H1 (cell line): ENCODE measurements around the gene SUSD1. TPM values are rescaled to one million over a fixed set of nuclear protein-coding genes. Genes with fewer than 3 reads are reported as not detected.

ENCODE experiments used
- CTCF ChIA-PET: fragments of 300-600 bp; sonication (Branson Sonifier 250); formaldehyde crosslinking; loops from one replicate; lab custom pipeline; 2021; ENCODE audit not compliant: partially characterized antibody; lab: Charles Lee
- POLR2A ChIA-PET: fragments of 300-600 bp; sonication (Branson Sonifier 250); formaldehyde crosslinking; loops from one replicate; lab custom pipeline; 2021; ENCODE audit warnings: inconsistent platforms; ENCODE audit not compliant: partially characterized antibody; lab: Charles Lee
- DNase-seq, 2 experiments: peaks; one replicate each; pipeline versions ENCODE4 v3.0.0 to v3.0.0-alpha.2; 2010 to 2022; ENCODE audit warnings: low spot score in 2 of 2, low read depth in 1 of 2, mixed read lengths in 1 of 2
- FAIRE-seq: peaks from 2 replicates; lab custom pipeline; 2011; peaks lifted over from hg19 to GRCh38; lab: Jason Lieb, UNC
- H2AFZ ChIP-seq: 2 replicates; pipeline ENCODE4 v1.8.1; 2012; ENCODE audit warnings: low read length, inconsistent platforms
- H2AK5ac ChIP-seq: 2 replicates; pipeline ENCODE4 v1.6.1; 2013; ENCODE audit warnings: low read depth, low read length
- H2BK120ac ChIP-seq: replicated peaks from 2 replicates; pipeline ENCODE3; 2013; ENCODE audit warnings: low read depth, low read length, inconsistent platforms
- H2BK12ac ChIP-seq: 2 replicates; pipeline ENCODE4 v1.6.1; 2013; ENCODE audit warnings: low read depth, low read length
- H2BK15ac ChIP-seq: 2 replicates; pipeline ENCODE4 v1.6.1; 2013; ENCODE audit warnings: low read length
- H2BK20ac ChIP-seq: 2 replicates; pipeline ENCODE4 v1.6.1; 2013; ENCODE audit warnings: low read length
- H2BK5ac ChIP-seq: 2 replicates; pipeline ENCODE4 v1.6.1; 2013; ENCODE audit warnings: low read depth, low read length
- H3K14ac ChIP-seq: 2 replicates; pipeline ENCODE4 v1.6.1; 2013; ENCODE audit warnings: inconsistent platforms; ENCODE audit not compliant: insufficient read length
- H3K18ac ChIP-seq: 2 replicates; pipeline ENCODE4 v1.6.1; 2013; ENCODE audit warnings: low read length; ENCODE audit errors: extremely low read depth
- H3K23ac ChIP-seq: 2 replicates; pipeline ENCODE4 v1.6.1; 2013; ENCODE audit warnings: inconsistent platforms; ENCODE audit not compliant: insufficient read length
- H3K23me2 ChIP-seq: 2 replicates; pipeline ENCODE4 v1.6.1; 2013; ENCODE audit warnings: low read depth, low read length
- H3K27ac ChIP-seq: 2 replicates; pipeline ENCODE4 v1.6.1; 2011; ENCODE audit warnings: low read depth, low read length, inconsistent platforms
- H3K27me3 ChIP-seq, 4 experiments: replicated peaks in 1 of 4; 1 replicate in 1 of 4; 2 replicates in 3 of 4; pipeline versions ENCODE4 v1.6.1 to v1.8.1; 2011 to 2013; ENCODE audit warnings: low read length in 3 of 4, mild to moderate bottlenecking in 3 of 4, inconsistent platforms in 2 of 4, mixed read lengths in 2 of 4, moderate library complexity in 1 of 4; ENCODE audit not compliant: control insufficient read depth in 3 of 4, insufficient read depth in 3 of 4; ENCODE audit errors: extremely low read depth in 1 of 4
- H3K36me3 ChIP-seq, 4 experiments: 2 replicates each; pipeline versions ENCODE4 v1.6.1 to v1.8.1; 2011 to 2013; ENCODE audit warnings: mild to moderate bottlenecking in 4 of 4, low read length in 3 of 4, moderate library complexity in 2 of 4, control low read depth in 1 of 4, inconsistent platforms in 1 of 4; ENCODE audit not compliant: insufficient read depth in 4 of 4, control insufficient read depth in 2 of 4
- H3K4ac ChIP-seq: replicated peaks from 2 replicates; pipeline ENCODE3; 2013; ENCODE audit warnings: low read length, low read depth, mixed read lengths, inconsistent platforms; ENCODE audit not compliant: insufficient read length
- H3K4me1 ChIP-seq, 4 experiments: replicated peaks in 1 of 4; 1 replicate in 1 of 4; 2 replicates in 3 of 4; pipeline versions ENCODE4 v1.6.1 to v1.8.1; 2011 to 2013; ENCODE audit warnings: low read length in 3 of 4, inconsistent platforms in 2 of 4, mixed read lengths in 1 of 4; ENCODE audit not compliant: insufficient read depth in 4 of 4, control insufficient read depth in 3 of 4
- H3K4me2 ChIP-seq, 2 experiments: 2 replicates each; pipeline versions ENCODE4 v1.6.1 to v1.8.1; 2011 to 2013; ENCODE audit warnings: low read depth in 2 of 2, low read length in 2 of 2, control low read depth in 1 of 2, inconsistent platforms in 1 of 2, mild to moderate bottlenecking in 1 of 2; ENCODE audit not compliant: insufficient read depth in 1 of 2
- H3K4me3 ChIP-seq, 4 experiments: fragments of 200-600, 300-600 bp in 1 of 4; sonication (generic), shearing (Covaris generic), sonication (Bioruptor Twin) in 1 of 4; 2 replicates each; pipeline versions ENCODE4 v1.5.1 to v1.8.1; 2011 to 2016; ENCODE audit warnings: low read length in 4 of 4, low read depth in 3 of 4, control low read depth in 2 of 4, inconsistent platforms in 2 of 4, mild to moderate bottlenecking in 2 of 4, mixed read lengths in 1 of 4, moderate library complexity in 1 of 4; ENCODE audit not compliant: insufficient read depth in 2 of 4; ENCODE audit errors: extremely low read depth in 1 of 4
- H3K56ac ChIP-seq: replicated peaks from 2 replicates; pipeline ENCODE3; 2013; ENCODE audit warnings: low read depth, mild to moderate bottlenecking, mixed read lengths, low read length, inconsistent platforms; ENCODE audit not compliant: insufficient read length
- H3K79me1 ChIP-seq: 2 replicates; pipeline ENCODE4 v1.6.1; 2013; ENCODE audit warnings: low read depth, low read length, control low read depth
- H3K79me2 ChIP-seq, 2 experiments: 2 replicates each; pipeline versions ENCODE4 v1.6.1 to v1.8.1; 2012 to 2013; ENCODE audit warnings: low read length in 2 of 2, mild to moderate bottlenecking in 2 of 2, inconsistent platforms in 1 of 2; ENCODE audit not compliant: insufficient read depth in 2 of 2, control insufficient read depth in 1 of 2
- H3K9ac ChIP-seq, 4 experiments: replicated peaks in 1 of 4; 1 replicate in 1 of 4; 2 replicates in 3 of 4; pipeline versions ENCODE4 v1.6.1 to v1.8.1; 2011 to 2013; ENCODE audit warnings: low read depth in 3 of 4, low read length in 3 of 4, control low read depth in 2 of 4, mild to moderate bottlenecking in 2 of 4, moderate library complexity in 2 of 4, inconsistent platforms in 1 of 4; ENCODE audit errors: extremely low read depth in 1 of 4
- H3K9me3 ChIP-seq, 2 experiments: 2 replicates each; pipeline versions ENCODE4 v1.6.1 to v1.8.1; 2012 to 2013; ENCODE audit warnings: mild to moderate bottlenecking in 2 of 2, moderate library complexity in 2 of 2, control low read depth in 1 of 2, inconsistent platforms in 1 of 2, low read depth in 1 of 2, low read length in 1 of 2, mixed read lengths in 1 of 2; ENCODE audit not compliant: insufficient read depth in 2 of 2
- H4K20me1 ChIP-seq, 2 experiments: replicated peaks in 1 of 2; 2 replicates each; pipeline versions ENCODE3 to v1.8.1; 2011 to 2013; ENCODE audit warnings: inconsistent platforms in 2 of 2, low read length in 2 of 2, mild to moderate bottlenecking in 1 of 2; ENCODE audit not compliant: insufficient read depth in 2 of 2, control insufficient read depth in 1 of 2
- H4K5ac ChIP-seq: 2 replicates; pipeline ENCODE4 v1.6.1; 2013; ENCODE audit warnings: low read length, low read depth, mixed read lengths, inconsistent platforms; ENCODE audit not compliant: insufficient read length
- H4K8ac ChIP-seq: 2 replicates; pipeline ENCODE4 v1.8.0; 2013; ENCODE audit warnings: mild to moderate bottlenecking, moderate library complexity, low read length, inconsistent platforms; ENCODE audit not compliant: insufficient read depth; ENCODE audit errors: extremely low read depth
- H4K91ac ChIP-seq: replicated peaks from 2 replicates; pipeline ENCODE3; 2013; ENCODE audit warnings: low read length, mixed read lengths, inconsistent platforms; ENCODE audit not compliant: insufficient read length
- ASH2L ChIP-seq: fragments of 200-600, 300-600 bp; sonication (generic); IDR thresholded peaks from one replicate; pipeline ENCODE4 v1.7.1; 2017; ENCODE audit warnings: low read length
- BRCA1 ChIP-seq: IDR thresholded peaks from 2 replicates; pipeline ENCODE4 v1.6.1; 2012; ENCODE audit warnings: low read depth, low read length, improper control_type of control experiment
- EZH2 ChIP-seq: fragments of 200-600 bp; sonication (generic); IDR thresholded peaks from 2 replicates; pipeline ENCODE4 v1.7.1; 2012; ENCODE audit warnings: low read depth, mild to moderate bottlenecking, moderate library complexity, low read length, inconsistent platforms; ENCODE audit not compliant: severe bottlenecking
- FOSL1 ChIP-seq: IDR thresholded peaks from 2 replicates; pipeline ENCODE4 v1.6.1; 2011; ENCODE audit warnings: mild to moderate bottlenecking, low read depth, low read length, moderate library complexity; ENCODE audit not compliant: insufficient read depth
- GTF2F1 ChIP-seq: IDR thresholded peaks from 2 replicates; pipeline ENCODE4 v1.6.1; 2012; ENCODE audit warnings: low read depth, low read length, improper control_type of control experiment, borderline replicate concordance
- RXRA ChIP-seq: IDR thresholded peaks from 2 replicates; pipeline ENCODE4 v1.6.1; 2011; ENCODE audit warnings: low read depth, mild to moderate bottlenecking, low read length, moderate library complexity; ENCODE audit not compliant: insufficient read depth
- SIX5 ChIP-seq: IDR thresholded peaks from 2 replicates; pipeline ENCODE4 v1.6.1; 2011; ENCODE audit warnings: mild to moderate bottlenecking, low read depth, low read length
- SUZ12 ChIP-seq: fragments of 200-600 bp; sonication (generic); IDR thresholded peaks from 2 replicates; pipeline ENCODE4 v1.6.1; 2012; ENCODE audit warnings: mild to moderate bottlenecking, inconsistent platforms, low read length, moderate library complexity, mixed read lengths
- YY1 ChIP-seq: IDR thresholded peaks from 2 replicates; pipeline ENCODE4 v1.6.1; 2011; ENCODE audit warnings: low read depth, mild to moderate bottlenecking, low read length
- WGBS, 2 experiments: shearing (Covaris generic) in 1 of 2; methylation state at CpG; one replicate each; pipeline versions ENCODE4 v1.1.6 to v1.1.7; 2013 to 2015; ENCODE audit warnings: low lambda C conversion rate in 2 of 2, mixed read lengths in 2 of 2, inconsistent platforms in 1 of 2, low coverage in 1 of 2, missing lambda C conversion rate in 1 of 2; ENCODE audit not compliant: insufficient replicate concordance in 2 of 2, insufficient coverage in 1 of 2, insufficient read length in 1 of 2; ENCODE audit errors: extremely low coverage in 1 of 2, missing lambda C conversion rate in 1 of 2; 5-methylcytosine and 5-hydroxymethylcytosine counted together
- polyA plus RNA-seq, 7 experiments: library from polyadenylated mRNA; depleted of rRNA in 3 of 7; stranded (reverse) in 5 of 7; unstranded in 2 of 7; fragments of >200 nt in 5 of 7; fragments of 200-250 nt in 2 of 7; gene quantifications; 1 replicate in 5 of 7; 2 replicates in 1 of 7; 4 replicates in 1 of 7; pipeline versions ENCODE4 v1.2.1 to v1.2.3, GENCODE V29; 2011 to 2013; ENCODE audit warnings: missing spikeins in 2 of 7, mixed read lengths in 2 of 7
- total RNA-seq: library from RNA; stranded (reverse); fragmentation: NEBNext Ultra II Directional; extraction: Animal tissue kit (Norgen Biotek cat#: 25700); gene quantifications from 2 replicates; pipeline ENCODE4 v1.2.1, GENCODE V29; 2021
- TF ChIP-seq, protein P1 (sequence below): IDR thresholded peaks from 2 replicates; pipeline ENCODE4 v1.6.1; 2011; ENCODE audit warnings: low read depth, mild to moderate bottlenecking, low read length; ENCODE audit not compliant: insufficient read depth
- TF ChIP-seq, protein P2 (sequence below): IDR thresholded peaks from 2 replicates; pipeline ENCODE4 v1.6.1; 2012; ENCODE audit warnings: low read length, inconsistent platforms

Gene SUSD1
- total and polyA plus RNA-seq, 2 of the 8 experiments (the other 6 are each of a cell fraction or from before 2014, with no cell fraction given), result 2.8 to 7.2 TPM

DNA sequence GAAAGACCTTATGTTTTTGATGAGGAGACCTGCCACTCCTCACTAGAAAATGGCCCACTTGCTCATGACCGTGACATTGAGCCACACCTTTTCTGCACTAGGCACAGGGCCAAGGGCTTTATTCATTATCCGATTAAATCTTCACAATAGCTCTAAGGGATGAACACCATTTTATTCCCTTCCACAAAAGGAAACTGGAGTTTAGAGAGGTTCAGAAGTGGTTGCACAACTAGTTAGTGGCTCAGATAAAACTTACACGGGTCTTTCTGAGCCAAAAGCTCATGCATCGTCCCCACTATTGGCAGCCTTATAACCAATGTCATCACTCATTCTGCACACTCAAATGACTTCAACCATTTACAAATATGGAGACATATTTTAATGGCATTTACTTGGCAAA is 39.4 kb downstream of the SUSD1 start:
- no peak for FAIRE-seq
- 99% methylated on average over 4 of the region's 4 CpGs; no CpG with 5 or more reads in 1 of the 2 experiments for WGBS, 2 experiments

More for the DNA sequence above, 39.4 kb downstream of the SUSD1 start:
- H3K36me3 ChIP-seq, result no peaks in the 10 kb centered on the region
- no peak overlapping the region for H2BK15ac ChIP-seq
- H3K23me2 ChIP-seq, result no peaks in the 10 kb centered on the region
- H3K27me3 ChIP-seq, result no peaks in the 10 kb centered on the region
- H2BK20ac ChIP-seq, result no peak overlapping the region
- no peak overlapping the region for H2AFZ ChIP-seq
- peaks cover 0 to 5% (median 2%) of the 10 kb centered on the region in 4 experiments; a peak in 3 of 7 replicates for H3K4me1 ChIP-seq
- no peak overlapping the region for H4K8ac ChIP-seq
- no peak overlapping the region for H3K4me2 ChIP-seq
- H4K91ac ChIP-seq, result no peak overlapping the region
- H3K27ac ChIP-seq, result no peak overlapping the region
- POLR2A ChIA-PET, result interaction anchor here (1.3 kb wide), 1 partner anchor 31 kb away, joined by 3 read pairs; no protein-coding TSS in a partner anchor
- no peak overlapping the region for H3K4ac ChIP-seq
- no peak overlapping the region for H3K14ac ChIP-seq
- no peak overlapping the region for H4K5ac ChIP-seq
- no peak overlapping the region for H2BK5ac ChIP-seq
- H3K18ac ChIP-seq, result no peak overlapping the region
- no peak overlapping the region for H3K4me3 ChIP-seq
- no peak overlapping the region for H3K56ac ChIP-seq
- no peaks in the 10 kb centered on the region; a peak in 1 of 4 replicates for H3K9me3 ChIP-seq
- no peak overlapping the region for H3K23ac ChIP-seq
- H2BK12ac ChIP-seq, result no peak overlapping the region
- CTCF ChIA-PET, result interaction anchor here (1.2 kb wide), 1 partner anchor 700 kb away, joined by 3 read pairs; no protein-coding TSS in a partner anchor
- no peaks in the 10 kb centered on the region for H3K79me1 ChIP-seq
- no peak overlapping the region for H3K9ac ChIP-seq
- no peak overlapping the region for H2BK120ac ChIP-seq
- H3K79me2 ChIP-seq, result no peaks in the 10 kb centered on the region
- DNase-seq, result no peak
- no peaks in the 10 kb centered on the region for H4K20me1 ChIP-seq
- TF ChIP-seq SUZ12, result no peak
- TF ChIP-seq, protein P1, sequence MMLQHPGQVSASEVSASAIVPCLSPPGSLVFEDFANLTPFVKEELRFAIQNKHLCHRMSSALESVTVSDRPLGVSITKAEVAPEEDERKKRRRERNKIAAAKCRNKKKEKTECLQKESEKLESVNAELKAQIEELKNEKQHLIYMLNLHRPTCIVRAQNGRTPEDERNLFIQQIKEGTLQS, result no peak
- no peak for TF ChIP-seq SIX5
- TF ChIP-seq RXRA, result no peak
- no peak for TF ChIP-seq FOSL1
- TF ChIP-seq EZH2, result no peak
- TF ChIP-seq, protein P2, sequence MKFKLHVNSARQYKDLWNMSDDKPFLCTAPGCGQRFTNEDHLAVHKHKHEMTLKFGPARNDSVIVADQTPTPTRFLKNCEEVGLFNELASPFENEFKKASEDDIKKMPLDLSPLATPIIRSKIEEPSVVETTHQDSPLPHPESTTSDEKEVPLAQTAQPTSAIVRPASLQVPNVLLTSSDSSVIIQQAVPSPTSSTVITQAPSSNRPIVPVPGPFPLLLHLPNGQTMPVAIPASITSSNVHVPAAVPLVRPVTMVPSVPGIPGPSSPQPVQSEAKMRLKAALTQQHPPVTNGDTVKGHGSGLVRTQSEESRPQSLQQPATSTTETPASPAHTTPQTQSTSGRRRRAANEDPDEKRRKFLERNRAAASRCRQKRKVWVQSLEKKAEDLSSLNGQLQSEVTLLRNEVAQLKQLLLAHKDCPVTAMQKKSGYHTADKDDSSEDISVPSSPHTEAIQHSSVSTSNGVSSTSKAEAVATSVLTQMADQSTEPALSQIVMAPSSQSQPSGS, result no peak
- TF ChIP-seq BRCA1, result no peak
- TF ChIP-seq ASH2L, result no peak
- no peak for TF ChIP-seq YY1
- TF ChIP-seq GTF2F1, result no peak
- TF ChIP-seq, all 59 proteins: peak for 0
- H2AK5ac ChIP-seq, result no peak overlapping the region
